ELF-1 (cell line): Measurements from ENCODE around the gene RAP1GAP.
"Not testable (repeated sequence)": the region's sequence is repeated elsewhere in the genome, so short reads cannot be mapped to it uniquely, and the experiment has no call there.

ENCODE experiments used
- DNase-seq: peaks from one replicate; pipeline ENCODE4 v3.0.0-alpha.2; 2016; ENCODE audit warnings: low read depth, low spot score

The RAP1GAP gene

GRCh38 chr1:21644348-21644747, 24.8 kb downstream of the RAP1GAP start:
- no peak for DNase-seq

DNA sequence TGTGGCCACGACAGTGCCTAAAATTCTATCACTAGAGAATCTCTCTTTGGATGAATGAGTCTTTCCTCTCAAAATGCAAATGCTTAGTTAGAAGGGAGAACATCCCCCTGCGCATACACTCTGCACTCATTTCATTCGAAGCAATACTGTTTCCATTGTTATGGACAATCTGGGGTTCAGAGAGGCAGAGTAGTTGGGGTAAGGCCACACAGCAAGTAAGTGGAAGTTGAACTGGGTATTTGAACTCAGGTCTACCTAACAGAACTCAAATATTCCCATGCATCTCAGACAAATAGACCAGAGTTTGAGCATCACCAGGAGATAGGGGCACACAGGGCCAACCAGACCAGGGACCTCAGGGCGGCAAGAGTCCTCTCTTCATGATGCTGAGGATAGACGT, 25.5 kb downstream of the RAP1GAP start:
- no peak for DNase-seq

DNA sequence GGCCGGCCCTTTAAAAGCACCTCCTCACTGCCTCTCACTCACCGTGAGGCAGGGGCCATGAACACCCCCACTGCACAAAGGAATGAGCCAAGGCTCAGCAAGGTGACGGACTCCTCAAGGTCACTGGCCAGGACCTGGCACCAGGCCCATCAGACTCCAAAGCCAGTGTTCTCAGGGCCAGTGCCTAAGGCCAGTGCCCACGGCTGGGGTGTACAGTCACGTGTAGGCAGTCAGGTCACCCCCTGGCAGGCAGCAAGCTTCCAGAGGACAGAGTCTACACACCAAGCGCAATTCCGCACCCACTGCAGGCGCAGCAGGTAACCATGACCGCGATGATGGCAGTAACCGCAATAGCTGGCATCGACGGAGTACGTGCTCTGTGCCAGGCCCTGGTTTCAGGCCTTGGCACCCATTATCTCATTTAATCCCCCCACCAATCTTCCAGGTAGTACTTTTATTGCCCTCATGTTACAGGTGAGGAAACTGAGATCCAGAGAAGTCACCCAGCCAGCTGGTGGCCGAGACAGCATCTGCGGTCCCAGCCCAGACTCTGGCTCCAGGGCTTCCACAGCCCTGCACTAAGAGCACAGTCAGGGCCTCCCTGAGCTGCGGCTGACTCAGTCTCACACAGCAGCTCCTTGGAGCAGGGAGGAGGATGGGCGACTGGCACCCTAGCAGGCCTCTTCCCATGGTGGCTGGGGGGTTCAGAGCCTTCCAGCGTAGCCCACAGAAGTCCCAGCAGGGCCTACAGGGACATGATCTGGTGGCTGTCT, 27.0 kb downstream of the RAP1GAP start:
- DNase-seq = no peak

GRCh38 chr1:21641537-21641936, 27.6 kb downstream of the RAP1GAP start:
- no peak for DNase-seq

DNA sequence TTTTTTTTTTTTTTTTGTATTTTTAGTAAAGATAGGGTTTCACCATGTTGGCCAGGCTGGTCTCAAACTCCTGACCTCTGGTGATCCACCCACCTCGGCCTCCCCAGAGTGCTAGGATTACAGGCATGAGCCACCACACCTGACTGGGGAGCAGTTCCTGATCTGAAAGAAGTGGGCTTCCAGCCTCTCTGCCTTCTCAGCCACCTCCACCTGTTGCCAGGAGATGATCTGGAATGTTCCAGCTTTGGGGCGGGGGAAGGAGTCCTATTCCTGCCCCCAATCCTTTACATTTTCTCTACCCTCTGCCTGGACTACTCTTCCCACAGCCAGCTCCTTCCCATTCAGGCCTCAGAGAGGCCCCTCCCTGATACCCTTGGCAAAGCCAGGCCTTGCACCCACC, 28.1 kb downstream of the RAP1GAP start:
- DNase-seq = no peak

DNA sequence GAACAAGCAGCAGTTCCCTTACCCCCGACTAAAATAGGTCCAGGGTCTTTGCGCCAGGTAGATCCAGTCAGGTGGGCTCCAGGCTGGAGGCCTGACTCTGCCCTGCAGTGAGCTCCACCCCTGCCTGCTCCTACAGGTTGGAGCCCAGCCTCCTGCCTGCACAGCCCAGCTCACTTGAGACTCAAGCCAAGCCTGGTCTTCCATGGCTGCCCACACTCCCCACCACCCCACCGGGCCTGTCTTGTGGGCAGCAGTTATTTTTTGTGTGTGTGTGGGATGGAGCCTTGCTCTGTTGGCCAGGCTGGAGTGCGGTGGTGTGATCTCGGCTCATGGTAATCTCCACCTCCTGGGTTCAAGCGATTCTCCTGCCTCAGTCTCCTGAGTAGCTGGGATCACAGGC, 28.5 kb downstream of the RAP1GAP start:
- DNase-seq = no peak

GRCh38 chr1:21639594-21640041, 29.5 kb downstream of the RAP1GAP start:
- peak; percentile 57 for DNase-seq

DNA sequence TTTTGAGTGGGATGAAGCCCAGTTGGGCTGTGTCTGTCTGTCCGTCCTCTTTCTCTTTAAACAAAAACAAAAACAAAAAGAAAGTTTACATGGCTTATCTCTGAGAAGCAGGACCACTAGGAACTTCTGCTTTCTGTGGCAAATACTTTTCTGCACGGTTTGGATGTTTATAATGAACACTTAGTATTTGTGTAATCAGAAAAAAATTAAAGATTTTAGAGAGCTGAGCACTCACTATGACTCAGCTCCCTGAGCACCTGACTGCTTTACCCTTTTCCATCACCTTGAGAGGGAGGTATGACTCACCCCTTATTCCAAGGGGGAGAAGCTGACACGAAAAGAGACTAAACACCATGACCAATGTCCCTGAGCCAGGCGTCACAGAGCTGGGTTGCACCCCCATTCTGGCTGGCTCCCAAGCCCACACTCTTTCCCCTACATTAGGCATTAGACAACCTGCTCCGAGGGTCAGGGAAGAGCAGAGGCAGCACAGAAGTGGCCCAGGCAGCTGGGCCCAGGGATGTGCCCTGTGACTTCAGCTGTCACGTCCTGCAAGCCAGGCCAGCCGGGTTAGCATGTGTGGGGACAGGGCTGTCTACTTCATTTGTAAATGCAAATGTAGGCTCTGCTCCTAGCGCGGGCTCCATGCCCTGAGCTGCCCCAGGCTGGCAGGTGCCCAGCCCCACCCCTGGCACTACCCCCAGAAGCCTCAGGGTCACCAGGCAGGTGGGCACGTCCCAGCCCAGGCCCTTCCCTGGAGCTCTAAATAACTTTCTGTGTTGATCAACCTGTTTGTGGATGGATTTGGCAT, 30.4 kb downstream of the RAP1GAP start:
- no peak for DNase-seq

DNA sequence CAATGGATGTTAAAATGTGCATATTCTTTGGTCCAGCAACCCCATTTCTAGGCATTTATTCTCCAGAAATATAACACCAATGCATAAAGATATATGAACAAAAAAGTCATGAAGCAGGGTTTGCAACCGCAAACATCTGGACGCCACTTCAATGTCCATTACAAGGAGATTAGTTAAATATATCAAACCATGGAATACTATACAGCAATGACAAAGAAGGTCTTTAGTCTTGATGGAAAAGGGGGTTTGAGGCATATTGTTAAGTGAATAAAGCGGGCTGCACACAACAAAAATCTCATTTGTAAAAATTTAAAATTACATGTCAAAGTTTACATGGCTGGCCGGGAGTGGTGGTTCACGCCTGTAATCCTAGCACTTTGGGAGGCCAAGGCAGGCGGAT, 31.6 kb downstream of the RAP1GAP start:
- DNase-seq = no peak

GRCh38 chr1:21636029-21636428, 33.1 kb downstream of the RAP1GAP start:
- DNase-seq = no peak

DNA sequence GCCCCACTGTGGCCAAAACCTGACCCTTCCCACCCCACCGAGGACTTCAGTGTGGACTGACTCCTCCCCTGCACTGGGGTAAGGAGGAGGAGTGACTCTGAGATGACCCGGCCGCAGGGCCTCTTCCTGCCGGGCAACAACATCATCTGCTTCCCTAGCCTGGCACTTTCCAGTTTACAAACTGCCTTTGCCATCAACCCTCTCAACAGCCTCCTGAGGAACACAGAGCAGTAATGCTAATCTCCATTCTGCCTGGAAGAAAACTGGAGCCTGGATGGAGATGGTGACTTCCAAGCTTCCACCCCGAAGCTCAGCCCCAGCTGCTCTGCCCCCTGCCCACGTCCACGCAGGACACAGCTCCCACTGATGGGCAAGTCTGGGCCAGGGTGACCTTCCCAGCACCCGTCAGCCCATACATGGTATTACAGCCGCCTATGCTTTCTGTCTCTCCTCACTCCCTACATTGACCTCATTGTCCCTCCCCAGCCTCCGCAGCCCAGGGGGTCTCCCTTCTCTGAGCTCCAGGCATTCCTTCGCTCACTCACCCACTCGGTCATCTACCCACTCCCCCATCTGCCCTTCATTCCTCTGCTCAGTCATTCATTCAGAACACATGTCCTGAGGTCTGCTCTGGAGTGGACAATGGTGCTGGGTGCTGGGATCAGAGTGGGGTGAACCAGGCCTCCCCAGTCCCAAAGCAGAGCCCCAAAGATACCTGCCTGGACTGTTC, 34.2 kb downstream of the RAP1GAP start:
- DNase-seq = no peak

GRCh38 chr1:21633992-21634805, 35.0 kb downstream of the RAP1GAP start:
- DNase-seq = no peak

- DNase-seq = no peak
Measured at GRCh38 chr1:21633141-21633755, 35.9 kb downstream of the RAP1GAP start.

DNA sequence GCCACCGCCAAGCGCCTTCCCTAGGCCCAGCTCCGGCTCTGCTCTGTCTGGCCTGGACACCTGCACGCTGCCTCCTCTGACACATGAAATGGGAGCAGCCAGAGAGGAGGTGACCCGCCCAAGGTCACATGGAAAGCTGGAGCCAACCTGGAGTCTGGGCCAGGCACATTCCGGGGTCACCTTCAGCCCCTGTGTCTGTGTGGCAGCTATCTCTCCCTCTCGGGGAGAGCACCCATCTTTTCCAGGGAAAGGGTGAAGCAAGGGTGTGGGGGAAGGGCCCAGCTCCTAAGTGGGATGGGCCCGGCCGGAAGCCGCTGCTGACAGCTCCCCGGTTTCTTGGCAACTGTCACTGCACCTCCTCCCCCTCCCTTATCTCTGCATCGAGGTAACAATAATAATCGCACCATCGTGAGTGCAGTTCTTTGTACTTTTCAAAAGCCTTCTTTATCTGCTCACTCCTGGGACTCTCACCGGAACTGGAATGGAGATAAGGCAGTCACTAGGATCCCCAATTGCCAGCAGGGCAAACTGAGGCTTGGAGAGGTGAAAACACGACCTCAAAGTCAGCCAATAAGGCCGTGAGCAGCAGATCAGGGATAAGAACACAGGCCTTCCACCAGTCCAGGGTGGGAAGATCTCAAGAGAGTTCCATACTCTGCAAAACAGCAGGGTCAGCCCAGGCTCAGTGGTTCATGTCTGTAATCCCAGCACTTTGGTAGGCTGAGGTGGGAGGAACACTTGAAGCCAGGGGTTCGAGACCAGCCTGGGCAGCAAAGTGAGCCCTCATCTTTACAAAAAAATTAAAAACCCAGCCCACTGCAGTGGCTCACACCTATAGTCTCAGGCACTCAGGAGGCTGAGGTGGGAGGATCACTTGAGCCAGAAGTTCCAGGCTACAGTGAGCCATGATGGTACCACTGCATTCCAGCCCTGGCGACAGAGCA, 36.9 kb downstream of the RAP1GAP start:
- no peak for DNase-seq

- not testable (repeated sequence) for DNase-seq
Measured at GRCh38 chr1:21631590-21631943, 37.6 kb downstream of the RAP1GAP start.

- peak; percentile 44 for DNase-seq
Measured at GRCh38 chr1:21630571-21631343, 38.4 kb downstream of the RAP1GAP start.

- DNase-seq = no peak
Measured at GRCh38 chr1:21629971-21630370, 39.2 kb downstream of the RAP1GAP start.

DNA sequence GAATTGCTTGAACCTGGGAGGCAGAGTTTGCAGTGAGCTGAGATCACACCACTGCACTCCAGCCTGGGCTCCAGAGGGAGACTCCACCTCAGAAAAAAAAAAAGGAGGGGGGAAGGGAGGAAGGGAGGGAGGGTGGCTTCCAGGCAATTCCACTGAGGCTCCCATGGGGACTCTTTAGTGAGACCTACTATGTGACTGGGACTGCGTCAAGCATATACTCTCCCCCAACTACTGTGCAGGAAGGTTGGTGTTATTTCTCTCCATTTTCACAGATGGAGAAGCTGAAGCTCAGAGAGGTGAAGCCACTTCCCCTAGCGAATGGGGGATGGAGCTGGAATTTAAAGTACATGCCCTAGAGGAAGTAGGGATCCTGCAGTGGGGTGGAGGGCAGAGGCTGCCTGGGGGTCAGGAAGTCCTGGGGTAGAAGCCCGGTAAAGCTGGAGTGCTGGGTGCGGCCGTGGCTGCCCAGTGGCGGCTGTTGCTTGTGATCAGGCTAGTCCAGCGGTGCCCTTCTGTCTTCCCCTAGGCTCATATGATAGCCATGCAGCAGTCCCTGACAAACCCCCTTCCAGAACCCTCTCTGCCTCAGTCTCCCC, 40.3 kb downstream of the RAP1GAP start:
- DNase-seq = peak; percentile 48

DNA sequence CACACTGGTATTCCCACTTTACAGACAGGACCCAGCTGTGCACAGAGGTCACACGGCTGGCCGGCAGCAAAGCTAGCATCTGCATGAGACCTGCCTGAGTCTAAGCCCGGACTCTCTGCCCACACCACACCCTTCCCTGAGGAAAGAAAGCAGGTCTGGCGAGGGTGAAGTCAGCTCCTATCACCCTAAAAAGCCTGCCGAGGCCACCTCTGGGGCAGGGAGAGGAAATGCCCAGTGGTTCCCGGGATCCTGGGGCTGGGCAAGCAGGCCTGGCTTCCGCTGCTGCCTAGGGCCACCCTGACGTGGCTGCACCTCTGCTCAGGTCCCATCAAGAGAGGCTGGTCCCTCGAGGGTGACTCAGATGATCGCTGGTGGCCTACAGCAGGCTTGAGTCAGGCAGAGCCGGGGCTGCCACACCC, 42.2 kb downstream of the RAP1GAP start:
- DNase-seq = peak; percentile 69
